Aorta (tissue), 4 donors: ENCODE results near the gene RALGAPA1. TPM values are rescaled to one million over a fixed set of nuclear protein-coding genes. Genes with fewer than 3 reads are reported as not detected.

Experiments
- polyA plus RNA-seq, 2 donors: library from polyadenylated mRNA; stranded (reverse); fragments of 200-250 nt; gene quantifications; one replicate each; pipeline ENCODE4 v1.2.3, GENCODE V29; 2013
- total RNA-seq, 2 donors: library from RNA; stranded (reverse); fragmentation: NEBNext Ultra II Directional; extraction: Animal tissue kit (Norgen Biotek cat#: 25700); gene quantifications; one replicate each; pipeline ENCODE4 v1.2.1, GENCODE V29; 2021
- donor health status: healthy with polysubstance abuse.
- donor health status: Bipolar disorder and iron deficiency.
- donor health status: DM: no; HTN: no; CAD: no.
- donor health status: DM: yes; HTN: yes; CAD: no.

RALGAPA1 gene
- total and polyA plus RNA-seq, 4 donors, result 5.1 to 91.0 (median 56.2) TPM

Other genes starting within 250 kb of the RALGAPA1 start
- 10 to 100 TPM; 13.4 to 14.9 TPM for gene BRMS1L, start 17.0 kb upstream of the RALGAPA1 start, total RNA-seq
- 10 to 100 TPM in 1 of 2 donors, 1 to 10 TPM in 1; 9.6 to 20.9 TPM for gene BRMS1L, start 17.0 kb upstream of the RALGAPA1 start, polyA plus RNA-seq